NCI-H146 treated with DMSO at 0.1 percent for 48 hours (cell line): Measurements from ENCODE around the gene SDC3.

Experiments
- DNase-seq: peaks from one replicate; lab custom pipeline; 2025; ENCODE audit not compliant: unreplicated experiment; lab: John Stamatoyannopoulos, UW

The SDC3 gene

DNA sequence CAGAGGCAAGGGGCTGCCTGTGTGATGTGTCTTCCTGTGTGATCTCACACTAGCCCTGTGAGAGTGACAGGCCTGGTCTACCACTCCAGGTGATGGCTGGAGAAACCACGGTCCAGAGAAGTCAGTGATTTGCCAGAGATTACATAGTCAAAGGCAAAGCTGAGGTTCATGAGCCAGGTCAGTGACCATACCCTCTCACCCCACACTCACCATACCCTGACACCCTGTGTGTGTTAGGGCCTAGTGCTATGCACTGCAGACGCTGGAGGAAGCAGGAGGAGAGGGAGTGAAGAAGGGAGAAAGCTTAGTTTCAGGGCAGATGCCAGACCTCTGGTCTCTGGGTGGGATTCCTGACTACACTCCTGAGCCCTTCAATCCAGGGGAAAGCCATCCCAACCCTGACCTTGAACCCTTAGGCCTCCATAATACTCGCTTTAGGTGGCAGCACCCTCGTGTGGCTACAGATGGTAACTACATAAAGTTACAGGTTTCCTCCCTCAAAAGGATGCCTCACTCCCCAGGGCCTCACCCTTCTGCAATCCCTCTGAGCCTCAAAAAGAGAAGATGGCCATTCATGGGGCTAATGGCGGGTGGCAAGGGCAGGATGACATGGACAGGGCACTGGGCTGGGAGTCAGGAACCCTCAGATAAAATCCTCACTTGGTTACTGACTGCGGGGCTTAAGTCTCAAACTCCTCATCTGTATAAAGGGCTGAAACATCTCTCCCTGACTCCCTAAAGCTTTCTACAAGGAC is 20.8 kb upstream of the SDC3 start:
- DNase-seq: no peak

DNA sequence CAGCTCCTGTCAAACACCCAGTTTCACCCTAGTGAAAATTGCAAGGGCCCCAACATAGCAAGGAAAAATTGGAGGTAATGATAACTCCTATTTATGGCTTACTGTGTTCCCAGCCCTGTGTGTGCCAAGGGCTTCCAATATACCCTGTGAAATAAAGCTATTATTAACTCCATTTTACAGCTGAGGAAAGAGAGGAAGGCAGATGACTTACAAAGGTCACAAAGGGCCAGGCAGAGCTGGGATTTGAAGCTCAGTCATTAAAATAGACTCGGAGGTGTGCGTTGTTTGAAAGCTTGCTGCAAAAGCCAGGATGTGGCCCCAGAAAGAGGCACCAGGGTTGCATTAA is 20.2 kb upstream of the SDC3 start:
- DNase-seq: no peak

DNA sequence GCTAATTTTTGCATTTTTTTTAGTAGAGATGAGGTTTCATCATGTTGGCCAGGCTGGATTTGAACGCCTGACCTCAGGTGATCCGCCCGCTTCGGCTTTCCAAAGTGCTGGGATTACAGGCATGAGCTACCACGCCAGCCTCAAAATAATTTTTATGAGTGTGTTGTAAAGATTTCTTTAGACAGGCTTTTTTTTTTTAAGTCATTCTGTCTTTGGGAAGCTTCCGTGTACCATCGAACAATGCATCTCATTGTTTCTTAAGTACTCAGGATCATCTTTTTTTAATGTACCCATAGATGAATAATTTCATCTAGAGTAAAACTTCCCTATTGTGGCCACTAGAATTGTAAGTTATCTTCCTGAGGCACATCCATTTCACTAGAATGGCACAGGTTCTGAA is 19.6 kb upstream of the SDC3 start:
- no peak for DNase-seq

DNA sequence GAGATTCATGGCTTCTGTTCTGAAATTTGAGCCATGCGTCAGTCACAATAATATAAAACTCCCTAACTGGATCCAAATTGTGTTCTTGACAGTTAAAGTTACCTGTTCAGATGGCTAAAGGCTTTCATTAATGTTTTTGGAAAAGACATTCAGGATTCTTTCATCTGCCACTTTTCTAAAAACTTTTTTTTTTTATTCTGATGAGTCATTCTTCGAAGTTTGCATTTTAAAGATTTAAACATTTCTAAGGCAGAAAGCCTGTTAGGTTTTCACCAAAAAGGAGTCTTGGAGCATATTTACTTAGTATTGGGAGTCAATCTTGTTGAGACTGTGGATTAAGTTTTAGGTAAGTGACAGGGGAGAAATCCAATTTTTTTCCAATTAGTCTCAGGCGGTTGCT is 18.9 kb upstream of the SDC3 start:
- DNase-seq: no peak

DNA sequence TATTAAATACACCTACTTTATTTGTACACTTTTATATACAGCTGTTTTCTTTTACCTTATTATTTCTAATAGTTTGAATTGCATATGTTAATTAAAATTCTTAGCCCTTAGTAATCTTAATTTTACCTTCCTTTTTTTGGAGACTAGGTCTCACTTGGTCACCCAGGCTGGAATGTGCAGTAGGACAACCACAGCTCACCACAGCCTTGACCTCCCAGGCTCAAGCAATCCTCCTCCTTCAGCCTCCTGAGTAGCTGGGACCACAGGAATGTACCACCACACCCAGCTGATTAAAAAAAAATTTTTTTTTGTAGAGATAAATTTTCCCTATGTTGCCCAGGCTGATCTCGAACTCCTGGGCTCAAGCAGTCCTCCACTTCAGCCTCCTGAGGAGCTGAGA is 15.0 kb upstream of the SDC3 start:
- DNase-seq: no peak

DNA sequence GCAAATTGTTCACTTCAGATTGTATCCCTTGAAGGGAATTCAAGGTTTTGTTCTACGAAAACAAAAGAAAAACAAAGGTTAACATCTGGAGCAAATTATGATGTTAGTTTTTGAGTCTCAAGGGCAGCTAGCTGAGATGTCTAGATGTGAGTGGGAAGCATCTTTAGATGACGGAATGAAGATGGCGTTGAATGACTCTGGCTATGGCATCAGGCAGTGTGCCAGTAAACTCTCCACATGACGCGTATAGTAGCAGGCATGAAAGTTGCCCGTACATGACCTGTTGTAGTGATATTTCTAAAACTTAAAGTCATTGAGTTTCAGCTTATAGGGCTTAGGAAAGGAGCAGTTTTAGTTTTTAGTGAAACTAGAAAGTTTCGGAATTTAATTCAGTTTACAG is 12.3 kb upstream of the SDC3 start:
- DNase-seq: no peak

DNA sequence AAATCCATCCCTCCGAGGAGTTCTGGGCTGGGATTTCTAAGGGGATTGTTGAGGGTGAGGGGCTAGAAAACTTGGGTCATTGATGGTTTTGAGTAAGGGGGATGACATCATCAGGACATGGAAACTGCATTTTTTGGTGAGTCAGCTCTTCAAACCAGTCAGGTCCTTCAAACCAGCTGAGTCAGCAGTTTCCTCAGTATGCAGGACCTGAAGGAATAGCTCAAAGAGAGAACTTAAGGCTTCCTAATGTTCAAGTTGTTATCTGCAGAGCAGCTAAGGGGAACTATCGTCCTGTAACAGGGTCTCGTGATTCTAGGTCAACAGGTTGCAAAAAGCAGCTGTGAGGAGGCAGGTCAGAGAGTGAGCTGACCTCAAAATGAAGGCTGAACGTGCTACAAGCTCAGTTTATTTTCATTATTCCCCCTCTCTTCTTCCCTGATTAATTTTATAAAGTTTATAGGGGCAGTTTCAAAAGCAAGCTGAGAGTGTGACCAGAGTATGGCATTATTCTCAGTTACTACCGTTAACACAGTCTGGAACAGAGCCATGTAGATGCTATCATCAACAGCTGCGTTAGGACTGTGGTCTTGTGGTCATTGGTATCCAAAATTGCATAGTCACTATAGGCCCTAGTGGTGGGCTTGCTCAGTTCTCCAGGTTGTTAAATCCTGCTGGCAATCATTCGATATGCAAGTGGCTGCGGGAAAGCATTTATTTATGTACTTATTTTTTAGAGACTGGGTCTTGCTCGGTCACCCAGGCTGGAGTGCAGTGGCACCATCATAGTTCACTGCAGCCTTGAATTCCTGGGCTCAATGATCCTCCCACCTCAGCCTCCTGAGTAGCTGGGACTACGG is 10.7 kb upstream of the SDC3 start:
- no peak for DNase-seq

DNA sequence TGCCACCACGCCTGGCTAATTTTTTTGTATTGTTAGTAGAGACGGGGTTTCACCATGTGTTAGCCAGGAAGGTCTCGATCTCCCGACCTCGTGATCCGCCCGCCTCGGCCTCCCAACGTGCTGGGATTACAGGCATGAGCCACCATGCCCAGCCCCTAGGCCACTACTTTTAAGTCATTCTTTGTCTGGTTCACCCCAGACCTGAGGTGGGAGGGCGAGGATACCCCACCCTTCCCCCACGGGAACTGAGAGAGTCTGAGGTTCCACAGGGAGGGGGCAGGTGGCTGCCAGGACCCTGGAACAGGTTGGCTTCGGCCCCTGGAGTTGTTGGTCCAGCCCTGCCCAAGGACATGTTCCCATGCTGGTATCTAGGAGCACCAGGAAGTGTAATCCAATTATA is 7.7 kb upstream of the SDC3 start:
- DNase-seq: no peak

DNA sequence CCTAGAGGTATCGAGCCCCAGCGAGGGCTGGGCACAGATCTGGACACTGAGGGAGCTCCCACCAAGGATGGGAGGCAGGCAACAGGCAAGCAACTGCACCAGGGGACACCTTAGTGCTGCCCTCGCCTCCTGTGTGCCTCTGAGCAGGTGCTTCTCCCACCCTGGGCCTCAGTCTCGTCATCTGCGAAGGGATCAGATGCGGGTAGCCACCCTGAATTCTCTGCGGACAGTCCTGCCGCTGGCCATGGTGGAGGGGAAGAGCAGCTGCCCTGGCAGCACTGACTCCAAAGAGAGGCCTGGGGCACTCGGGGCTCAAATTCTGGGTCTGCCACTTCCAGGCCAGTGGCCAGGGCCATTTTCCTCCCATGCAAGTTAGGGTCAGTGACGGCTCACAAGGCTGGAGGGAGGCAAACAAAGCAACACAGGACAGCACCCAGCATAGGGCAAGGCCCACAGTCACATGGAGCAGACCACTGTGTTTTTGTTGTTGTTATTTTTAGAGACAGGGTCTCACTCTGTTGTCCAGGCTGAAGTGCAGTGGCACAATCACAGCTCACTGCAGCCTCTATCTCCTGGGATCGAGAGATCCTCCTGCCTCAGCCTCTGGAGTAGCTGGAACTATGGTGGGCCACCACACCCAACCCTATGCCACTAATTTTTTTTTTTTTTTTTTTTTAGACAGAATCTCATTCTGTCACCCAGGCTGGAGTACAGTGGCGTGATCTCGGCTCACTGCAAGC is 7.1 kb upstream of the SDC3 start:
- DNase-seq: no peak

DNA sequence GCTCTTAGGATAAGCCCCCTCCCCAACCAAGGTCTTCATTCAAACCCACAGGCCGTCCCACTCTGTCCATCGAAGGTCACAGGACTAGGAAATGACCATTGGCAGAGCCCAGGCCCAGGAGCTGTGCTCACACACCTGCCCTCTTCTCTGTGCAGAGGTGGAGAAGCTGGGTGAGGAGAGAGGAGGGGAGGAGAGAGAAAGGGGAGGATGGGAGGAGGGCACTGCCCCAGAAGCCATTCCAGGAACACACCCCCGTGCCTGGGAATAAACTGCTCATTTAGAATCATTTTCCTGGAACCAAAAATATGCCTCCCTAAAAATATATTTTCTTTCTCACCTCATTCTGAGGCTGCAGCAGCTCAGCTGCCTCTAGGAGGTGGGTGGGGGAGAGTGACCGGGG is 6.4 kb upstream of the SDC3 start:
- no peak for DNase-seq

DNA sequence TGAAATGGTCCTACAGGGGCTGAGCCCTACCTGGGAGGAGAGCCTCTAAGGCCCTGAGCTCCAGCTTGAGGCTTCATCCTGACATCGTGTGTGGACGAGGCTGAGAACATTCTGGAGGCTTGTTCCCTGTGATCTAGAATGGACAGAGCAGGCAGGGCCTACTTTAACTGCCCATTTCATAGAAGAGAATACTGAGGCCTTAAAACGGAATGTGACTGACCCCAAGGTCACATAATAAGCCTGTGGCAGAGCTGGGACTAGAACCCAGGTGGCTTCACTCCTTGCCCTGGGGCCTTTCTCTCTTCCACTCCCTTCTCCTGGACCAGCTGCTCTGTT is 6.0 kb upstream of the SDC3 start:
- no peak for DNase-seq

DNA sequence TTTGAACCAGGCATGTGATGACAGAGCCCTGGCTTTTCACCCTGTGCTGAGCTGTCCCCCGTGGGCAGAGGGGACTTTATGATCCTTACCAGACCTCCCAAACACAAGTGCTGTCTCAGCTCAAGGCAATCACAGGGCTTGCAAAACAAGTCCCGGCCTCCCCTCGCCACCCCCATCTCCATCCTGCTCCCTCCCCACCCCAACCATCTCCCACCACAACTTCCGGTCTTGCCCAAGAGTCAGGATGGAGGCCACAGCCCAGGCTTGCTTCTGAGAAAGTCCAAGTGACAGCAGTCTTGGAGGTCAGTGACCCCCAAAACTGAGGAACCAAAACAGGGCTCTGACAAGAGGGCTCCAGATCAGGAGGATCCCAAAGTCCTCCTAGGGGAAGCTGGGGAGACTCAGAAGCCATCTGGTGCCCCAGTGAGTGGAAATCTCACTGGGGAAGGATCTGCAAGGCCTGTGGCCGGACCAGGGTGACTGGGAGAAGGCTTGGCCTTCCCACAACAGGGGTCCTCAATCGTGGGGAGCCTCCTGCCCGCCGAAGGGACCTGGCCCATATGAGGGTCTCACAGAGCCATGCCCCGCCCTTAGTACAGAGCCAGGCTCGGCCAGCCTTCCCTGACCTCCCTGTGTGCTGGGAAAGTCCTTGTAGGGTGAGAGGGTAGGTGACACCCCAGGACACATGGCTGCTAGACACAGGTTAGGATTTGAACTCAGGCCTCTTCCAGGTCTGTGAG is 4.5 kb upstream of the SDC3 start:
- no peak for DNase-seq

DNA sequence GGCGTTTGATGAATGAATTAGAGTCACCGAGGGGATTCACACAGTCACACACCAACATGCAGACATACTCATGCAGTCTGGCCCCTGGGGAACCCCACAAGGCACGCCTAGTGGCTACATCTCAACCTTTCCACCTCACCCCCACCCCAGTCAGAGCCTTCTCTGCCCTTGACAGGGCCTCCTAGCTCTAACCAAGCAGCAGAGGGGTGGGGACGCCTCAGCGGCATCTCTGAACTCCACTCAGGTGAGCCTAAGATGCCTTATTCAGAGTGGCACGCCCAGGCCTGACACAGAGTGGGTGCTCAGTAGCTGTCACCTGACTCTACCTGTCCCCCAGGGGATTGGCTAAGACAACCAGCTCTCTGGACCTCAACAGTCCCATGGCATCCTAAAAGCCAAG is 3.7 kb upstream of the SDC3 start:
- no peak for DNase-seq

DNA sequence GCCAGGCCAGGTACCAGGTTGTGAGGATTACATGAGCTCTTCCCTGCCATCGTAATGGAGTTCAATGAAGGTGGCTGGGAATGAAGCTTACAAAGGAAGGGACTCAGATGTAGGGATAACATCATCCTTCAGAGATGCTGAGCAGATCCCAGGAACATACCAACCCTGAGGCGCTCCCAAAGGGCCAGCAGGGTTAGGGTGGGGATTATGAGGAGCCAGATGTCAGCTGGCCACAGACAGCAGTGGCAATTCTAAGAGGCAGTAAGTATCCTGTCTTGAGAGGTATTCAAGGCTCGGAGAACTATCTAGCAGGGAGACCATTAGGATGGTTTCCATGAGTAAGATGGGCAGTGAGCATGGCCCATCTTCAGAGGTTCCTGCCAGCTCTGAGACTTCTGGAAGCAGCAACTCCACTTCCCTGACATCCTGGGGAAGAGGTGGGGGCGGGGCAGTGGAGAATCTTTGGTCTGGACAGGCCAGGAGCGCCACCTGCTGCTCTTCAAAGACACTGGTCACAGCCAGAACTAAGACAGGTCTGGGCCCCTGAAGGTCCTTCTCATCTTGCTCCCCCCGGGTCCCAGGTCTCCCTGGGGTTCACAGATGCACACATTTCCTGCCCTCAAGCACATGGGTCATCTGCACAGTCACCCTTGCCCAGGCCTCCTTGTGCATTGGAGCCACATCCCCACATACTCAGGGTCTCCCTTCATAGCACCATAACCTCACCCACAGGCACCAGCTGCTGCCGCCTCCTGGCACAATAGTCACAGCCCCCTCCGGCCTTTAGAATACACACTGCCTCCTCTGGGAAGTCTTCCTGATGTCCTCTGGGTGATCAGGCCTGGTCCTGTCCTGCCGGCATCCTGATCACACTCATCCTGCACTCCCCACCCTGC is 2.7 kb upstream of the SDC3 start:
- peak; percentile 45 for DNase-seq

DNA sequence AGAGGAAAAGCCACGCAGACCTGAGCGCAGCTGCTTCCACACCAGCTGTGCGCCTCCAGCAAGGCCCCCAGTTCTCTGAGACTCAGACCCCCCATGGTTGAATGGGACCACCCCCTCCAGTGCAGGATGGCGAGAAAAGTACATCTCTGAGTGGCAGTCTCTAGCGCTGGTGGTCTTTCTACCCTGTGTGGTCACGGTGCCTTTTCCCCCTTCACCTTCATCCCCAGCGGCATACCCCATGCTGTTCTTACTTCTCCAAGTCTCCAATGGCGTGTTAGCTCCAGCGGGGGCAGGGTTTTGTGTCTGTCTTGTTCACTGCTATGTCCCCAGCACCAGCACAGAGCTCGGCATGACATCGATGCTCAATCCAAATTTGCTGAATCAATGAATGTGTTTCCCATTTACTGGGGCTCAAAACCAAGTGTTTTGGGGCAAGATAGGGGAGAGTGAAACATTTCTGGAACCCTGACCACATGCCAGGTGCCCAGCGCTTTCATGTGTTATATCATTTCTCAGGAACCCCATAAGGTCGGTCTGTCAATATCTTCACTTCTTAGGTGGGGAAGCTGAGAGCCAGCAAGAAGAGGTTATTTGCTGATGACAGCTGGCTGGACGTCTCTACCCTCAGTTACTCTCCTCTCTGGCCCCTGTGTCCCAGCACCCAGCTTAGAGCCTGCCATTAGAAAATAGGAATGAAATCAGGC is 959 bp upstream of the SDC3 start:
- no peak for DNase-seq

DNA sequence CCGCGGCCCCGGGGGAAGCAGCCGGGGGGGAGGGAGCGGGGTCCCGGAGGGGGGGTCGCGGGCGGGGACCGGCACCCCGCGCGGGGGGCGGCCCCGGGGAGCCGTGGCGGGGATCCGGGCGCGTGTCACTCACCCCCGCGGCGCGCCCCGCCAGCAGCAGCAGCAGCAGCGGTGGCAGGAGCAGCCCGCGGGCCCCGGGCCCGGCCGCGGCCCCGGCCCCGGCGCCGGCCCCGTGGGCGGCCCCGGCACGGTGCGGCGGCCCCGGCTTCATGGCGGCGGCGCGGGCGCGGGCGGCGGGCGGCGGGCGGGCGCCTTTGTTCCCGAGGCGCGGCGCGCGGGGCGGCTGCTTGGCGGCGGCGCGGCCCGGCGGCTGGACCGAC is 252 bp downstream of the SDC3 start:
- no peak for DNase-seq

DNA sequence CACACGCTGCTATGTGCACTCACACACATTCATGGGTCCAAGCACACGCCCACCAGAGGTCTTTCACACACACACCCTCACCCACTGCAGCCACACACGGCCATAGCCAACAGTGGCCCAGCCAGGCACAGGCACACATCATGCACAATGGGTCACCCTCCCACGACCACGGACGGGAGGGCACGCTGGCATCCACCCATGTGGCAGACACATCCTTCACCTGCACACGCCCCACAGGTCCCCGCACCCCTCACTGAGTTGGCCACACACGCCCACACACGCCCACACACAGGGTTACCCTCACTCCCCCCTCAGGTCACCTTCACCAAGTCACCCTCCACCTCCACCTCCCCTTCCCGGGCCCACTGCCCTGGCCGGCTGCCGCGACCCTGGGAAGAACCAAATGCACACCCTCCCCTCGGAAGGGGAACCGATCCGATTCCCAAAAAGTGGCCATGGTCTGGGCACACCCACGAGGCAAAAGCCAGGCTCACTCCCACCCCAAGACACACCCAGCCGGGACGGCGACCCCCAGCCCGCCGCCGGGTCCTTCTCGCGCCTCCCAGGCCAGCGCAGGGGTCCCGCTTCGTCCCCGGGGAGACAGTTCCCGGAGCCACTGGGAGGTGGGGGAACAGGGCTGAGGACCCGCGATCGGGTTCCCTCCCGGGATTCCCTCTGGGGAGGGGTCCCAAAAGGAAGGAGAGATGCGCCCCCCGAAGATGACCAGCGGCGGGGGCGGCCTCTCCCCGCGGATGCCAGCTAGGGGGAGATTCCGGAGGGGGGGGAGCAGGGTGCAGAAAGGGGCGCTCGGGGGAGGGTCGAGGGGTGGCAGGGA is 860 bp downstream of the SDC3 start:
- no peak for DNase-seq

DNA sequence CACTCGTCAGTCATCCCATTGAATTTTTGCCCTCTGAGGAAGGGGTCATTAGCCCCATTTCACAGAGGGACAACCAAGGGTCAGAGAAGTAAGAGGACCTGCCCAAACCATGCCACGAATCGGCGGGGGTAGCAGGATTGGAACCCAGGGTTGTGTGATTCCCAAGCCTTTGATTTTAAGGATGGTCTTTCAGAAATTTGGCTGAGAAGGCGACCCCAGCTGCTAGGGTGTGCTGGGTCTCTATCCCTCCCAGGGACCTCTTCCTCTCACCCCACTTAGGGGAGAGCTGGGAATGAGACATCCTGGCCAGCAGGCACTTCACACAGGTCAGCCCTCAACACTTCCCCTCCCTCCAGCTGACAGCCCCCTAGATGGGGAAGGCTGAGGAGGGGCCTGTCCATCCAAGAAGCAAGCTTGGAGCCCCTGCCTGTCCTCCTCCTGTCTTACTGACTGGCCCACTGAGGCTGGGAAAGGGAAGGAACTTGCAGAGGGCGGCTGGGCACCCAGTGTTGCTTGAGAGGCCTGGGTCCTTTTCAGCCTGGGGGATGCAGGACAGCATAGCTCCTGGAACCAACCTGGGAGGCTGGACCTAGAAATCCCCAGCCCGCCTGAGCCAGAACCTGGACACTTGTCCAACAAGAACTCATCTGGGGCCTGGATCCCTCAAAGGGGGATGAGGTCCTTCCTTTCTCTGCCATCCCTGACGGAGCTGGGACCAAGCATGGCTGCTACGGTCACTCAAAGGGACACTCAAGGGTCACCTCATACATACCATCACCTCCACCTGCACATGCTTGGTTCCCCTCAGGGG is 1.7 kb downstream of the SDC3 start:
- no peak for DNase-seq
